Lung (tissue), 12 donors: ENCODE data around the gene VCX. TPM values are rescaled to one million over a fixed set of nuclear protein-coding genes. Genes with fewer than 3 reads are reported as not detected.

Source experiments
- ATAC-seq: fragments of 200-7000 bp; cut with Tn5 transposase; one replicate; pipeline ENCODE4 v1.9.1; 2020; ENCODE audit warnings: moderate number of reproducible peaks; ENCODE audit not compliant: insufficient read depth, low FRiP score
- DNase-seq, 3 donors: peaks; one replicate each; pipeline ENCODE4 v3.0.0-alpha.2; 2013 to 2017
- H3K27ac ChIP-seq, 2 donors: one replicate each; pipeline ENCODE4 v1.5.1; 2013; ENCODE audit warnings: mild to moderate bottlenecking in 2 of 2, moderate library complexity in 2 of 2, control low read depth in 1 of 2, inconsistent platforms in 1 of 2, low read depth in 1 of 2, low read length in 1 of 2
- H3K27me3 ChIP-seq, 3 donors: one replicate each; pipeline ENCODE4 v1.5.1; 2013; ENCODE audit warnings: low read length in 2 of 3; ENCODE audit not compliant: control insufficient read depth in 3 of 3, insufficient read depth in 3 of 3
- H3K36me3 ChIP-seq, 4 donors: one replicate each; pipeline ENCODE4 v1.5.1; 2013; ENCODE audit warnings: low read length in 4 of 4, mild to moderate bottlenecking in 1 of 4, moderate library complexity in 1 of 4; ENCODE audit not compliant: control insufficient read depth in 4 of 4, insufficient read depth in 4 of 4
- H3K4me1 ChIP-seq, 5 donors: one replicate each; pipeline ENCODE4 v1.5.1; 2013; ENCODE audit warnings: low read length in 5 of 5, mild to moderate bottlenecking in 2 of 5, moderate library complexity in 1 of 5; ENCODE audit not compliant: control insufficient read depth in 5 of 5, insufficient read depth in 5 of 5
- H3K4me3 ChIP-seq: one replicate; pipeline ENCODE4 v1.5.1; 2013; ENCODE audit warnings: mild to moderate bottlenecking, control low read depth, moderate library complexity
- H3K9ac ChIP-seq, 2 donors: one replicate each; pipeline ENCODE4 v1.5.1; 2013; ENCODE audit warnings: low read length in 2 of 2, control low read depth in 1 of 2; ENCODE audit not compliant: insufficient read depth in 1 of 2
- H3K9me3 ChIP-seq, 4 donors: one replicate each; pipeline ENCODE4 v1.5.1; 2013; ENCODE audit warnings: low read length in 3 of 4, mild to moderate bottlenecking in 1 of 4, moderate library complexity in 1 of 4; ENCODE audit not compliant: control insufficient read depth in 4 of 4, insufficient read depth in 3 of 4
- CTCF ChIP-seq: IDR thresholded peaks from 2 replicates; pipeline ENCODE4 v1.5.1; 2012; ENCODE audit warnings: mild to moderate bottlenecking; ENCODE audit errors: control extremely low read depth, extremely low read depth
- WGBS, 2 donors: extraction: QIAGEN DNeasy Blood & Tissue Kit; methylation state at CpG; one replicate each; pipeline ENCODE4 v1.1.7; 2013; 5-methylcytosine and 5-hydroxymethylcytosine counted together
- polyA plus RNA-seq, 2 donors: library from polyadenylated mRNA; stranded (reverse); fragments of 200-250 nt; gene quantifications; one replicate each; pipeline ENCODE4 v1.2.1, GENCODE V29; 2013
- total RNA-seq, 2 donors: library from RNA; depleted of rRNA in 1 of 2; stranded (reverse); fragments of >200 nt in 1 of 2; gene quantifications; one replicate each; pipeline ENCODE4 v1.2.1, GENCODE V29; 2014 to 2021
- donor health status: control.
- donor health status: control.
- donor health status: Bipolar disorder and iron deficiency.
- donor health status: healthy.
- donor health status: DM: yes; HTN: yes; CAD: no.

VCX gene
- total and polyA plus RNA-seq, 4 donors: not detected

DNA sequence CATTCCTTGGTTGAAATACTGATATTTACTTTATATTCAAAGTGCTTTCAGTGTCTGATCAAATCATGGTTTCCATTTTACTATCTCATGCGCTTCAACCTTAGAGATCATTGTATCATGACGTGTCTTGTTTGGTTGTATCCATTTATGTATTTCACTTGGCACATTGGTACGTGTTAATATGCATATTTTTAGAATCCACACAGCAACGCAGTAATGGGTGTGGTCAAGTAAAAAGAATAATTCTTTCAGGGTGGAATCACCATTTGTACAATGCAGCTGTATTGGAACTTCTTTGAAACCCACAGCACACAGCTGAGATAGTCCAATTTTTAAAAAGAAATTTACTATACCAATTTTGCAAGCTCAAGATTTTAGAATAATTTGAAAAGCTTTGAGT, 29.1 kb downstream of the VCX start:
- Histone ChIP-seq H3K9me3 (no peaks in the 10 kb centered on the region), H3K9ac (no peak overlapping the region), H3K36me3 (no peaks in the 10 kb centered on the region), H3K27me3 (peaks cover 0 to 26% (median 15%) of the 10 kb centered on the region in 3 donors), H3K27ac (no peak overlapping the region), H3K4me1 (no peaks in the 10 kb centered on the region), H3K4me3 (no peak overlapping the region)
- TF ChIP-seq CTCF: no peak
- 78 to 82% methylated on average over 4 of the region's 4 CpGs for WGBS, 2 donors
- ATAC-seq (no peak), DNase-seq (no peak)

DNA sequence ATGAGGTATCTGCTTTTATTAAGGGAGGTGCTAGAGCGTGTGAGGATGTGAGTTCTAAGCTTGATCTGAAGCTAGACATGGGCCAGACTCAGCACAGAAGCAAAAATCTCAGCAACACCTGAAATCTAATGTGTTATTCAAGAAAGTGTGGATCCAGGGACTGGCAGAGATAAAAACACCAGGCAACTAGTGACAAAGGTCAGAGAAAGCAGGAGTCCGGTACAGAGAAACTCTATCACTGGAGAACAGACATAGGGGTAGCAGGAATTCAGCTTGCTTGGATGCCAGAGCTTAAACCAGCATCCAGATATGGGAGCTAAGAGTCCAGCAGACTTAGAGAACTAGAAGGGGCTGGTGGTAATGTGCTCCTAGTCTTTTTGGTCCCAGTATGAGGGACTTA, 34.0 kb downstream of the VCX start:
- H3K9ac ChIP-seq: no peak overlapping the region
- no peak overlapping the region for H3K4me3 ChIP-seq
- no peak for ATAC-seq
- TF ChIP-seq CTCF: no peak
- no peaks in the 10 kb centered on the region for H3K4me1 ChIP-seq
- H3K9me3 ChIP-seq: peaks cover 0 to 2% (median 0%) of the 10 kb centered on the region in 4 donors
- no peak overlapping the region for H3K27ac ChIP-seq
- H3K27me3 ChIP-seq: peaks cover 0 to 36% (median 19%) of the 10 kb centered on the region in 3 donors
- H3K36me3 ChIP-seq: no peaks in the 10 kb centered on the region
- no peak for DNase-seq
- WGBS, 2 donors: 61 to 86% methylated on average over 2 of the region's 2 CpGs

- ATAC-seq (no peak), DNase-seq (no peak)
- Histone ChIP-seq H3K9ac (no peak overlapping the region), H3K4me3 (no peak overlapping the region), H3K27me3 (peaks cover 0 to 26% (median 20%) of the 10 kb centered on the region in 3 donors), H3K9me3 (no peaks in the 10 kb centered on the region), H3K4me1 (no peaks in the 10 kb centered on the region), H3K36me3 (no peaks in the 10 kb centered on the region), H3K27ac (no peak overlapping the region)
- 74 to 88% methylated on average over 2 of the region's 2 CpGs for WGBS, 2 donors
- no peak for TF ChIP-seq CTCF
Observed at GRCh38 chrX:7889135-7889534, 46.2 kb downstream of the VCX start.

DNA sequence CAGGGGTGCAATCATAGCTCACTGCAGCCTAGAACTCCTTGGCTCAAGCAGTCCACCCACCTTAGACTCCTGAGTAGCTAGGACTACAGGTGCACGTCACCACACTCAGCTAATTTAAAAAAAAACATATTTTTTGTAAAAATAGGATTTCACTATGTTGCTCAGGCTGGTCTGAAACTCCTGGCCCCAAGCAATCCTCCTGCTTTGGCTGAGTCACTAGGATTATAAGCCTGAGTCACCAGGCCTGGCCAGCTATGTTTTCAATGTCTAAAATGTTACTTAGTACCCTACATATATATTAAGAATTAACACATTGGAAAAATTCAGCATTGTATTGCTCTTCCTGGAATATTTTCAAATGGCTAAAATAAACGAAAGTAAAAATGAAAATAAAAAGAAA, 46.7 kb downstream of the VCX start:
- peaks cover 0 to 24% (median 19%) of the 10 kb centered on the region in 3 donors for H3K27me3 ChIP-seq
- DNase-seq (no peak), ATAC-seq (no peak)
- no peaks in the 10 kb centered on the region for H3K4me1 ChIP-seq
- no peaks in the 10 kb centered on the region for H3K36me3 ChIP-seq
- 77 to 90% methylated on average over 2 of the region's 2 CpGs for WGBS, 2 donors
- H3K9me3 ChIP-seq: no peaks in the 10 kb centered on the region
- TF ChIP-seq CTCF: no peak
- H3K9ac ChIP-seq: no peak overlapping the region
- H3K4me3 ChIP-seq: no peak overlapping the region
- H3K27ac ChIP-seq: no peak overlapping the region
